H1 (cell line): ENCODE results near the gene SELENOO. TPM values are rescaled to one million over a fixed set of nuclear protein-coding genes. Genes with fewer than 3 reads are reported as not detected.

ENCODE experiments used
- CTCF ChIA-PET: fragments of 300-600 bp; sonication (Branson Sonifier 250); formaldehyde crosslinking; loops from one replicate; lab custom pipeline; 2021; ENCODE audit not compliant: partially characterized antibody; lab: Charles Lee
- POLR2A ChIA-PET: fragments of 300-600 bp; sonication (Branson Sonifier 250); formaldehyde crosslinking; loops from one replicate; lab custom pipeline; 2021; ENCODE audit warnings: inconsistent platforms; ENCODE audit not compliant: partially characterized antibody; lab: Charles Lee
- DNase-seq, 2 experiments: peaks; one replicate each; pipeline versions ENCODE4 v3.0.0 to v3.0.0-alpha.2; 2010 to 2022; ENCODE audit warnings: low spot score in 2 of 2, low read depth in 1 of 2, mixed read lengths in 1 of 2
- FAIRE-seq: peaks from 2 replicates; lab custom pipeline; 2011; peaks lifted over from hg19 to GRCh38; lab: Jason Lieb, UNC
- H2AFZ ChIP-seq: 2 replicates; pipeline ENCODE4 v1.8.1; 2012; ENCODE audit warnings: low read length, inconsistent platforms
- H2AK5ac ChIP-seq: 2 replicates; pipeline ENCODE4 v1.6.1; 2013; ENCODE audit warnings: low read depth, low read length
- H2BK120ac ChIP-seq: replicated peaks from 2 replicates; pipeline ENCODE3; 2013; ENCODE audit warnings: low read depth, low read length, inconsistent platforms
- H2BK12ac ChIP-seq: 2 replicates; pipeline ENCODE4 v1.6.1; 2013; ENCODE audit warnings: low read depth, low read length
- H2BK15ac ChIP-seq: 2 replicates; pipeline ENCODE4 v1.6.1; 2013; ENCODE audit warnings: low read length
- H2BK20ac ChIP-seq: 2 replicates; pipeline ENCODE4 v1.6.1; 2013; ENCODE audit warnings: low read length
- H2BK5ac ChIP-seq: 2 replicates; pipeline ENCODE4 v1.6.1; 2013; ENCODE audit warnings: low read depth, low read length
- H3K14ac ChIP-seq: 2 replicates; pipeline ENCODE4 v1.6.1; 2013; ENCODE audit warnings: inconsistent platforms; ENCODE audit not compliant: insufficient read length
- H3K18ac ChIP-seq: 2 replicates; pipeline ENCODE4 v1.6.1; 2013; ENCODE audit warnings: low read length; ENCODE audit errors: extremely low read depth
- H3K23ac ChIP-seq: 2 replicates; pipeline ENCODE4 v1.6.1; 2013; ENCODE audit warnings: inconsistent platforms; ENCODE audit not compliant: insufficient read length
- H3K23me2 ChIP-seq: 2 replicates; pipeline ENCODE4 v1.6.1; 2013; ENCODE audit warnings: low read depth, low read length
- H3K27ac ChIP-seq: 2 replicates; pipeline ENCODE4 v1.6.1; 2011; ENCODE audit warnings: low read depth, low read length, inconsistent platforms
- H3K27me3 ChIP-seq, 4 experiments: replicated peaks in 1 of 4; 1 replicate in 1 of 4; 2 replicates in 3 of 4; pipeline versions ENCODE4 v1.6.1 to v1.8.1; 2011 to 2013; ENCODE audit warnings: low read length in 3 of 4, mild to moderate bottlenecking in 3 of 4, inconsistent platforms in 2 of 4, mixed read lengths in 2 of 4, moderate library complexity in 1 of 4; ENCODE audit not compliant: control insufficient read depth in 3 of 4, insufficient read depth in 3 of 4; ENCODE audit errors: extremely low read depth in 1 of 4
- H3K36me3 ChIP-seq, 4 experiments: 2 replicates each; pipeline versions ENCODE4 v1.6.1 to v1.8.1; 2011 to 2013; ENCODE audit warnings: mild to moderate bottlenecking in 4 of 4, low read length in 3 of 4, moderate library complexity in 2 of 4, control low read depth in 1 of 4, inconsistent platforms in 1 of 4; ENCODE audit not compliant: insufficient read depth in 4 of 4, control insufficient read depth in 2 of 4
- H3K4ac ChIP-seq: replicated peaks from 2 replicates; pipeline ENCODE3; 2013; ENCODE audit warnings: low read length, low read depth, mixed read lengths, inconsistent platforms; ENCODE audit not compliant: insufficient read length
- H3K4me1 ChIP-seq, 4 experiments: replicated peaks in 1 of 4; 1 replicate in 1 of 4; 2 replicates in 3 of 4; pipeline versions ENCODE4 v1.6.1 to v1.8.1; 2011 to 2013; ENCODE audit warnings: low read length in 3 of 4, inconsistent platforms in 2 of 4, mixed read lengths in 1 of 4; ENCODE audit not compliant: insufficient read depth in 4 of 4, control insufficient read depth in 3 of 4
- H3K4me2 ChIP-seq, 2 experiments: 2 replicates each; pipeline versions ENCODE4 v1.6.1 to v1.8.1; 2011 to 2013; ENCODE audit warnings: low read depth in 2 of 2, low read length in 2 of 2, control low read depth in 1 of 2, inconsistent platforms in 1 of 2, mild to moderate bottlenecking in 1 of 2; ENCODE audit not compliant: insufficient read depth in 1 of 2
- H3K4me3 ChIP-seq, 4 experiments: fragments of 200-600, 300-600 bp in 1 of 4; sonication (generic), shearing (Covaris generic), sonication (Bioruptor Twin) in 1 of 4; 2 replicates each; pipeline versions ENCODE4 v1.5.1 to v1.8.1; 2011 to 2016; ENCODE audit warnings: low read length in 4 of 4, low read depth in 3 of 4, control low read depth in 2 of 4, inconsistent platforms in 2 of 4, mild to moderate bottlenecking in 2 of 4, mixed read lengths in 1 of 4, moderate library complexity in 1 of 4; ENCODE audit not compliant: insufficient read depth in 2 of 4; ENCODE audit errors: extremely low read depth in 1 of 4
- H3K56ac ChIP-seq: replicated peaks from 2 replicates; pipeline ENCODE3; 2013; ENCODE audit warnings: low read depth, mild to moderate bottlenecking, mixed read lengths, low read length, inconsistent platforms; ENCODE audit not compliant: insufficient read length
- H3K79me1 ChIP-seq: 2 replicates; pipeline ENCODE4 v1.6.1; 2013; ENCODE audit warnings: low read depth, low read length, control low read depth
- H3K79me2 ChIP-seq, 2 experiments: 2 replicates each; pipeline versions ENCODE4 v1.6.1 to v1.8.1; 2012 to 2013; ENCODE audit warnings: low read length in 2 of 2, mild to moderate bottlenecking in 2 of 2, inconsistent platforms in 1 of 2; ENCODE audit not compliant: insufficient read depth in 2 of 2, control insufficient read depth in 1 of 2
- H3K9ac ChIP-seq, 4 experiments: replicated peaks in 1 of 4; 1 replicate in 1 of 4; 2 replicates in 3 of 4; pipeline versions ENCODE4 v1.6.1 to v1.8.1; 2011 to 2013; ENCODE audit warnings: low read depth in 3 of 4, low read length in 3 of 4, control low read depth in 2 of 4, mild to moderate bottlenecking in 2 of 4, moderate library complexity in 2 of 4, inconsistent platforms in 1 of 4; ENCODE audit errors: extremely low read depth in 1 of 4
- H3K9me3 ChIP-seq, 2 experiments: 2 replicates each; pipeline versions ENCODE4 v1.6.1 to v1.8.1; 2012 to 2013; ENCODE audit warnings: mild to moderate bottlenecking in 2 of 2, moderate library complexity in 2 of 2, control low read depth in 1 of 2, inconsistent platforms in 1 of 2, low read depth in 1 of 2, low read length in 1 of 2, mixed read lengths in 1 of 2; ENCODE audit not compliant: insufficient read depth in 2 of 2
- H4K20me1 ChIP-seq, 2 experiments: replicated peaks in 1 of 2; 2 replicates each; pipeline versions ENCODE3 to v1.8.1; 2011 to 2013; ENCODE audit warnings: inconsistent platforms in 2 of 2, low read length in 2 of 2, mild to moderate bottlenecking in 1 of 2; ENCODE audit not compliant: insufficient read depth in 2 of 2, control insufficient read depth in 1 of 2
- H4K5ac ChIP-seq: 2 replicates; pipeline ENCODE4 v1.6.1; 2013; ENCODE audit warnings: low read length, low read depth, mixed read lengths, inconsistent platforms; ENCODE audit not compliant: insufficient read length
- H4K8ac ChIP-seq: 2 replicates; pipeline ENCODE4 v1.8.0; 2013; ENCODE audit warnings: mild to moderate bottlenecking, moderate library complexity, low read length, inconsistent platforms; ENCODE audit not compliant: insufficient read depth; ENCODE audit errors: extremely low read depth
- H4K91ac ChIP-seq: replicated peaks from 2 replicates; pipeline ENCODE3; 2013; ENCODE audit warnings: low read length, mixed read lengths, inconsistent platforms; ENCODE audit not compliant: insufficient read length
- CBX5 ChIP-seq: fragments of 300-800, 300-1000 bp; sonication (generic); IDR thresholded peaks from 2 replicates; pipeline ENCODE4 v1.7.1; 2016; ENCODE audit warnings: antibody characterized with exemption, low read length, low read depth
- CBX8 ChIP-seq: fragments of 300-800, 300-1000 bp; sonication (generic); IDR thresholded peaks from 2 replicates; pipeline ENCODE4 v1.7.1; 2016; ENCODE audit warnings: low read depth, low read length, borderline replicate concordance
- CREB1 ChIP-seq: IDR thresholded peaks from 2 replicates; pipeline ENCODE4 v1.6.1; 2012; ENCODE audit warnings: inconsistent platforms
- FOSL1 ChIP-seq: IDR thresholded peaks from 2 replicates; pipeline ENCODE4 v1.6.1; 2011; ENCODE audit warnings: mild to moderate bottlenecking, low read depth, low read length, moderate library complexity; ENCODE audit not compliant: insufficient read depth
- PHF8 ChIP-seq: fragments of 200-600 bp; sonication (generic); conservative IDR thresholded peaks from 2 replicates; pipeline ENCODE4 v1.7.1; 2012; ENCODE audit warnings: low read depth, mild to moderate bottlenecking, inconsistent platforms, low read length, moderate library complexity
- SIN3A ChIP-seq, 2 experiments: IDR thresholded peaks in 1 of 2; conservative IDR thresholded peaks in 1 of 2; 2 replicates each; pipeline ENCODE4 v1.6.1; 2011 to 2012; ENCODE audit warnings: low read length in 2 of 2, improper control_type of control experiment in 1 of 2, low read depth in 1 of 2, mild to moderate bottlenecking in 1 of 2
- SIRT6 ChIP-seq: IDR thresholded peaks from one replicate; pipeline ENCODE4 v1.7.1; 2012; ENCODE audit warnings: low read length, inconsistent platforms
- SIX5 ChIP-seq: IDR thresholded peaks from 2 replicates; pipeline ENCODE4 v1.6.1; 2011; ENCODE audit warnings: mild to moderate bottlenecking, low read depth, low read length
- SP4 ChIP-seq: IDR thresholded peaks from 2 replicates; pipeline ENCODE4 v1.6.1; 2012; ENCODE audit warnings: low read length, inconsistent platforms
- YY1 ChIP-seq: IDR thresholded peaks from 2 replicates; pipeline ENCODE4 v1.6.1; 2011; ENCODE audit warnings: low read depth, mild to moderate bottlenecking, low read length
- WGBS, 2 experiments: shearing (Covaris generic) in 1 of 2; methylation state at CpG; one replicate each; pipeline versions ENCODE4 v1.1.6 to v1.1.7; 2013 to 2015; ENCODE audit warnings: low lambda C conversion rate in 2 of 2, mixed read lengths in 2 of 2, inconsistent platforms in 1 of 2, low coverage in 1 of 2, missing lambda C conversion rate in 1 of 2; ENCODE audit not compliant: insufficient replicate concordance in 2 of 2, insufficient coverage in 1 of 2, insufficient read length in 1 of 2; ENCODE audit errors: extremely low coverage in 1 of 2, missing lambda C conversion rate in 1 of 2; 5-methylcytosine and 5-hydroxymethylcytosine counted together
- polyA plus RNA-seq, 7 experiments: library from polyadenylated mRNA; depleted of rRNA in 3 of 7; stranded (reverse) in 5 of 7; unstranded in 2 of 7; fragments of >200 nt in 5 of 7; fragments of 200-250 nt in 2 of 7; gene quantifications; 1 replicate in 5 of 7; 2 replicates in 1 of 7; 4 replicates in 1 of 7; pipeline versions ENCODE4 v1.2.1 to v1.2.3, GENCODE V29; 2011 to 2013; ENCODE audit warnings: missing spikeins in 2 of 7, mixed read lengths in 2 of 7
- total RNA-seq: library from RNA; stranded (reverse); fragmentation: NEBNext Ultra II Directional; extraction: Animal tissue kit (Norgen Biotek cat#: 25700); gene quantifications from 2 replicates; pipeline ENCODE4 v1.2.1, GENCODE V29; 2021
- TF ChIP-seq, protein P1 (sequence below): IDR thresholded peaks from 2 replicates; pipeline ENCODE4 v1.6.1; 2012; ENCODE audit warnings: low read length, inconsistent platforms

The SELENOO gene
- total and polyA plus RNA-seq, 2 of the 8 experiments (the other 6 are each of a cell fraction or from before 2014, with no cell fraction given): 18.6 to 25.1 TPM

DNA sequence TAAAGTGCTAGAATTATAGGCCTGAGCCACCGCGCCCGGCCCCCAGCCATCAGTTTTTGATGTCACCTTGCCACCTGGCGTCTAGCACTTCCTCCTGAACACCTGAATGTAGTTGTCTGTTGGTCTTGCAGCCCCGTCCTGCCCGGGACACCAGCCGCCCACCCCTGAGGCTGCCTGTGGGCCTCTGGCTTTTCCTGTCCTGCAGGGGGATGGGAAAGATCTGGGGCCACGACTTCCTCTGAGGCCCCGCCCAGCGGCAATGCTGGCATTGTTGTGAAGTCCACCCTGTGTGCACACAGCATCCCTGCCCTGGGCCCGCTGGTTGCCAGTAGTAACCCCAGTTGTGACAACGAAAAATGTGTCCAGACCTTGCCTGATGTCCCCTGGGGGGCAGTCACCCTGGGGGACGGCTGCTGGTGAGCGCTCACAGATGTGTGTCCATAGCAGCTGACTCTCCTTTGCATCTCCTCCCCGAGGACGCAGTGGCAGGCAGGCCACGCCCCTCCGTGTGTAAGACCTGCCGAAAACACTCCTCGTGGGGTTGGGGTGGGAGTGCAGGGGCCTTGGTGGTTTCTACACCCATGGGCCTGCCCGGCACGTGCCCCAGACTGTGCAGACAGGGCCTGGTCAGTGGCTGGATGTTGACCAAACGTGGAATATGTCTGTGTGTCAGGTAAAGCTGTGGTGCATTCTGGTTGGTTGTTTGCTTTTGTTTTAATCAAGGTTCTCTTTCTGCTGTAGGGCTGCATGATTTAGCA is 6.8 kb downstream of the SELENOO start:
- Histone ChIP-seq H3K36me3 (peaks cover 3 to 25% (median 18%) of the 10 kb centered on the region in 4 experiments; a peak in 7 of 8 replicates), H2BK5ac (0 out of 2 replicates have a peak overlapping the region, but pooled peaks have one; percentile 16), H3K4me3 (no peak overlapping the region), H3K56ac (no peak overlapping the region), H3K79me1 (peaks cover 5% of the 10 kb centered on the region; the same call in 1 of the 2 replicates), H3K79me2 (peaks cover 0 to 11% of the 10 kb centered on the region in 2 experiments; a peak in 1 of 4 replicates), H2AFZ (no peak overlapping the region), H3K9me3 (no peaks in the 10 kb centered on the region), H3K27me3 (no peaks in the 10 kb centered on the region), H3K23me2 (no peaks in the 10 kb centered on the region), H2BK12ac (no peak overlapping the region), H4K91ac (no peak overlapping the region), H3K18ac (no peak overlapping the region), H2BK120ac (no peak overlapping the region), H4K20me1 (peaks cover 6 to 28% of the 10 kb centered on the region in 2 experiments), H2AK5ac (no peak overlapping the region), H3K9ac (no peak overlapping the region), H3K4me1 (peaks cover 0 to 3% (median 1%) of the 10 kb centered on the region in 4 experiments; a peak in 2 of 7 replicates), H4K5ac (no peak overlapping the region), H2BK20ac (no peak overlapping the region), H3K27ac (no peak overlapping the region), H3K4ac (no peak overlapping the region), H4K8ac (no peak overlapping the region), H3K4me2 (no peak overlapping the region), H3K14ac (no peak overlapping the region), H3K23ac (no peak overlapping the region), H2BK15ac (no peak overlapping the region)
- DNase-seq: no peak
- ChIA-PET POLR2A (interaction anchor here (0.9 to 2.0 kb wide), 3 partner anchors 8 to 23 kb away, joined by 3 to 10 read pairs (median 4); no protein-coding TSS in a partner anchor), CTCF (interaction anchor here (0.7 to 7.0 kb wide), 17 partner anchors 11 to 224 kb away, joined by 3 to 83 read pairs (median 4); partner anchors contain the start of gene PANX2)
- no peak for FAIRE-seq
- WGBS, 2 experiments: 86% methylated on average over 23 of the region's 23 CpGs; no CpG with 5 or more reads in 1 of the 2 experiments
- TF ChIP-seq CREB1 (no peak), SP4 (no peak), SIX5 (no peak), CBX8 (no peak), PHF8 (no peak), SIRT6 (no peak), CBX5 (no peak), SIN3A (conservative IDR thresholded peaks at IDR 0.05 in 1 of 2, IDR thresholded peaks at IDR 0.05 in 1 of 2; ENCODE audit: low read depth in 1 of 2, low read length in 2 of 2) (no peak), YY1 (no peak), FOSL1 (no peak)
- TF ChIP-seq, protein P1, sequence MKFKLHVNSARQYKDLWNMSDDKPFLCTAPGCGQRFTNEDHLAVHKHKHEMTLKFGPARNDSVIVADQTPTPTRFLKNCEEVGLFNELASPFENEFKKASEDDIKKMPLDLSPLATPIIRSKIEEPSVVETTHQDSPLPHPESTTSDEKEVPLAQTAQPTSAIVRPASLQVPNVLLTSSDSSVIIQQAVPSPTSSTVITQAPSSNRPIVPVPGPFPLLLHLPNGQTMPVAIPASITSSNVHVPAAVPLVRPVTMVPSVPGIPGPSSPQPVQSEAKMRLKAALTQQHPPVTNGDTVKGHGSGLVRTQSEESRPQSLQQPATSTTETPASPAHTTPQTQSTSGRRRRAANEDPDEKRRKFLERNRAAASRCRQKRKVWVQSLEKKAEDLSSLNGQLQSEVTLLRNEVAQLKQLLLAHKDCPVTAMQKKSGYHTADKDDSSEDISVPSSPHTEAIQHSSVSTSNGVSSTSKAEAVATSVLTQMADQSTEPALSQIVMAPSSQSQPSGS: no peak
